Progenitor cell of endocrine pancreas (in vitro differentiated cells): ENCODE measurements around the gene BAIAP2L1. TPM values are rescaled to one million over a fixed set of nuclear protein-coding genes. Genes with fewer than 3 reads are reported as not detected.

Experiments used
- DNase-seq: peaks from one replicate; pipeline ENCODE4 v3.0.0; 2021; ENCODE audit warnings: low spot score; ENCODE audit not compliant: unreplicated experiment
- H3K27ac Mint-ChIP-seq: 2 replicates; pipeline ENCODE4 v1.8.0; 2021; ENCODE audit warnings: mild to moderate bottlenecking, moderate library complexity, mixed read lengths
- H3K27me3 Mint-ChIP-seq: 2 replicates; pipeline ENCODE4 v1.8.0; 2021; ENCODE audit warnings: mixed read lengths
- H3K36me3 Mint-ChIP-seq: 2 replicates; pipeline ENCODE4 v1.8.0; 2022; ENCODE audit warnings: mixed read lengths; ENCODE audit not compliant: insufficient read depth
- H3K4me1 Mint-ChIP-seq: 2 replicates; pipeline ENCODE4 v1.8.0; 2021; ENCODE audit warnings: low read depth, mixed read lengths
- H3K4me3 Mint-ChIP-seq: 2 replicates; pipeline ENCODE4 v1.8.0; 2021; ENCODE audit warnings: low read depth, mild to moderate bottlenecking, moderate library complexity, mixed read lengths
- H3K9me3 Mint-ChIP-seq: 2 replicates; pipeline ENCODE4 v1.8.0; 2021; ENCODE audit warnings: low read depth, mixed read lengths
- CTCF ChIP-seq: fragments of 200-600 bp; sonication (generic); IDR thresholded peaks from one replicate; pipeline ENCODE4 v1.5.0; 2021; ENCODE audit warnings: antibody characterized with exemption, mild to moderate bottlenecking; ENCODE audit not compliant: unreplicated experiment
- total RNA-seq: library from RNA; stranded (reverse); gene quantifications from 2 replicates; pipeline ENCODE4 v1.2.1, GENCODE V29; 2021

BAIAP2L1 gene
- total RNA-seq, 1 donor from 2014 or later = 34.2 TPM

GRCh38 chr7:98369726-98370125, 31.2 kb downstream of the BAIAP2L1 start:
- Mint-ChIP-seq H3K36me3 (peaks cover 4% of the 10 kb centered on the region), H3K4me1 (no peaks in the 10 kb centered on the region), H3K4me3 (no peak overlapping the region), H3K9me3 (no peaks in the 10 kb centered on the region), H3K27me3 (no peaks in the 10 kb centered on the region), H3K27ac (no peak overlapping the region)
- DNase-seq = no peak
- no peak for TF ChIP-seq CTCF

- no peak for TF ChIP-seq CTCF
- H3K27ac Mint-ChIP-seq = no peak overlapping the region
- H3K4me1 Mint-ChIP-seq = no peaks in the 10 kb centered on the region
- H3K27me3 Mint-ChIP-seq = no peaks in the 10 kb centered on the region
- H3K9me3 Mint-ChIP-seq = no peaks in the 10 kb centered on the region
- no peak for DNase-seq
- peaks cover 4% of the 10 kb centered on the region for H3K36me3 Mint-ChIP-seq
- no peak overlapping the region for H3K4me3 Mint-ChIP-seq
These were observed 32.2 kb downstream of the BAIAP2L1 start for GRCh38 chr7:98368716-98369115.

GRCh38 chr7:98366562-98366938, 34.3 kb downstream of the BAIAP2L1 start:
- no peak for DNase-seq
- Mint-ChIP-seq H3K36me3 (peaks cover 4% of the 10 kb centered on the region), H3K4me3 (no peak overlapping the region), H3K4me1 (peaks cover 2% of the 10 kb centered on the region), H3K9me3 (no peaks in the 10 kb centered on the region), H3K27ac (no peak overlapping the region), H3K27me3 (no peaks in the 10 kb centered on the region)
- TF ChIP-seq CTCF = no peak

GRCh38 chr7:98365863-98366561, 34.9 kb downstream of the BAIAP2L1 start:
- no peak for DNase-seq
- H3K27ac Mint-ChIP-seq = no peak overlapping the region
- H3K9me3 Mint-ChIP-seq = no peaks in the 10 kb centered on the region
- H3K36me3 Mint-ChIP-seq = peaks cover 7% of the 10 kb centered on the region
- H3K4me3 Mint-ChIP-seq = no peak overlapping the region
- H3K27me3 Mint-ChIP-seq = no peaks in the 10 kb centered on the region
- no peak for TF ChIP-seq CTCF
- peaks cover 2% of the 10 kb centered on the region for H3K4me1 Mint-ChIP-seq

- H3K4me1 Mint-ChIP-seq = peaks cover 7% of the 10 kb centered on the region
These were observed 36.7 kb downstream of the BAIAP2L1 start for GRCh38 chr7:98364220-98364619.

More at GRCh38 chr7:98364220-98364619, 36.7 kb downstream of the BAIAP2L1 start:
- no peak for TF ChIP-seq CTCF
- H3K4me3 Mint-ChIP-seq = no peak overlapping the region
- H3K9me3 Mint-ChIP-seq = no peaks in the 10 kb centered on the region
- H3K27me3 Mint-ChIP-seq = no peaks in the 10 kb centered on the region
- no peak for DNase-seq
- no peak overlapping the region for H3K27ac Mint-ChIP-seq
- H3K36me3 Mint-ChIP-seq = peaks cover 12% of the 10 kb centered on the region
